DND-41 (cell line): Measurements from ENCODE around the gene ABLIM2.

Source experiments
- ATAC-seq: fragments of 200-7000 bp; cut with Tn5 transposase; 3 replicates; pipeline ENCODE4 v1.9.1; 2021; ENCODE audit warnings: low read depth; ENCODE audit not compliant: insufficient read depth
- DNase-seq: peaks from one replicate; pipeline ENCODE4 v3.0.0-alpha.2; 2020
- H2AFZ ChIP-seq: 2 replicates; pipeline ENCODE4 v1.6.0; 2012; ENCODE audit warnings: low read depth, low read length
- H3K27ac ChIP-seq: 2 replicates; pipeline ENCODE4 v1.5.1; 2012; ENCODE audit warnings: low read length, inconsistent platforms
- H3K27me3 ChIP-seq: fragments of 200-600 bp; sonication (generic); 2 replicates; pipeline ENCODE4 v1.6.0; 2012; ENCODE audit warnings: low read length, mild to moderate bottlenecking, inconsistent platforms; ENCODE audit not compliant: insufficient read depth, poor library complexity
- H3K36me3 ChIP-seq: 2 replicates; pipeline ENCODE4 v1.5.1; 2012; ENCODE audit warnings: low read length, inconsistent platforms; ENCODE audit not compliant: insufficient read depth
- H3K4me1 ChIP-seq: 2 replicates; pipeline ENCODE4 v1.5.1; 2012; ENCODE audit warnings: mild to moderate bottlenecking, low read length; ENCODE audit not compliant: insufficient read depth
- H3K4me2 ChIP-seq: 2 replicates; pipeline ENCODE4 v1.6.0; 2012; ENCODE audit warnings: mild to moderate bottlenecking, moderate library complexity, low read length, inconsistent platforms; ENCODE audit not compliant: insufficient read depth
- H3K4me3 ChIP-seq, 2 experiments: fragments of 200-600 bp in 1 of 2; shearing (Covaris generic) in 1 of 2; 2 replicates each; pipeline ENCODE4 v1.5.1; 2012 to 2016; ENCODE audit warnings: inconsistent platforms in 2 of 2, low read length in 2 of 2, mild to moderate bottlenecking in 2 of 2, low read depth in 1 of 2, moderate library complexity in 1 of 2
- H3K79me2 ChIP-seq: 2 replicates; pipeline ENCODE4 v1.6.0; 2012; ENCODE audit warnings: low read length, inconsistent platforms; ENCODE audit not compliant: insufficient read depth
- H3K9ac ChIP-seq: 2 replicates; pipeline ENCODE4 v1.6.0; 2012; ENCODE audit warnings: low read depth, mild to moderate bottlenecking, inconsistent platforms, low read length, moderate library complexity
- H3K9me3 ChIP-seq: 2 replicates; pipeline ENCODE4 v1.5.1; 2012; ENCODE audit warnings: low read length, moderate library complexity, mild to moderate bottlenecking, inconsistent platforms; ENCODE audit not compliant: insufficient read depth, severe bottlenecking
- H4K20me1 ChIP-seq: 2 replicates; pipeline ENCODE4 v1.6.0; 2012; ENCODE audit warnings: low read length; ENCODE audit not compliant: insufficient read depth
- EZH2 ChIP-seq: IDR thresholded peaks from 3 replicates; pipeline ENCODE4 v1.6.1; 2012; ENCODE audit warnings: borderline replicate concordance, low read depth, mild to moderate bottlenecking, moderate library complexity, low read length, inconsistent platforms; ENCODE audit not compliant: severe bottlenecking
- TF ChIP-seq, protein P1 (sequence below): IDR thresholded peaks from 2 replicates; pipeline ENCODE4 v1.5.1; 2012; ENCODE audit warnings: borderline replicate concordance, low read length, moderate library complexity, mild to moderate bottlenecking; ENCODE audit not compliant: poor library complexity, severe bottlenecking; ENCODE audit errors: extremely low read depth

Gene ABLIM2

DNA sequence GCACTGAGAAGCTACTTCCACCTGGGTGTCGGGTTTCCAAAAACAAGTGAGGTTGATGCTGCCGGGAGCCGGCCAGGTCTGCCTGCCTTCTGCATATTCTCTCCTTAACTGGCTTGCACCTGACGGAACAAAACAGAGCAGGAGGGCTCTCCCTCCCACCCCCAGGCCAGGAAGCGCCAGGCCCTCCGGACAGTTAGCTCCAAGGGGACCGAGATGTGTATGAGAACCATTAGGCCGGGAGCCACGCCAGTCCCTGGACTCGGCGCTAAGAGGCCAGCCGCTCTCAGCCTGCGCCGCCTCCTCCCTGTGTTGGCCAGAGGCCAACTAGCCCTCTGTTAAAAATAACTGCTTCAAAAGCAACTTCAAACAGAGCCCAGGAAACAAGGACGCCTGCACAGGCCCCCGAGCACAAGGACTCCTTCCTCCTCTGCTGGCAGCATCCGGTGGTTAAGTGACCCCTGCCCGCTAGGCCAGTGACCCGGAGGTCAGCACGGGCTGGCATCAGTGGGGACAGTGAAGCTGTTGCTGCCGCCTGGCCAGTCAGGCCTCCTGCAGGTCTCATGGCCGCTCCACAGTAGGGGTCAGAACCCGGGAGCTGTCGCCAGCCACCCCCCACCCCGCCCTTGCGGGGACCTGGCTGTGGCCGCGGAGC is 107.9 kb downstream of the ABLIM2 start:
- Histone ChIP-seq H3K79me2 (no peaks in the 10 kb centered on the region), H3K9me3 (peaks cover 7% of the 10 kb centered on the region), H3K27ac (no peak overlapping the region), H3K4me2 (no peak overlapping the region), H3K36me3 (no peaks in the 10 kb centered on the region), H4K20me1 (no peaks in the 10 kb centered on the region), H2AFZ (no peak overlapping the region), H3K4me1 (no peaks in the 10 kb centered on the region), H3K9ac (no peak overlapping the region), H3K4me3 (no peak overlapping the region), H3K27me3 (no peaks in the 10 kb centered on the region)
- no peak for DNase-seq
- ATAC-seq: no peak
- TF ChIP-seq, protein P1, sequence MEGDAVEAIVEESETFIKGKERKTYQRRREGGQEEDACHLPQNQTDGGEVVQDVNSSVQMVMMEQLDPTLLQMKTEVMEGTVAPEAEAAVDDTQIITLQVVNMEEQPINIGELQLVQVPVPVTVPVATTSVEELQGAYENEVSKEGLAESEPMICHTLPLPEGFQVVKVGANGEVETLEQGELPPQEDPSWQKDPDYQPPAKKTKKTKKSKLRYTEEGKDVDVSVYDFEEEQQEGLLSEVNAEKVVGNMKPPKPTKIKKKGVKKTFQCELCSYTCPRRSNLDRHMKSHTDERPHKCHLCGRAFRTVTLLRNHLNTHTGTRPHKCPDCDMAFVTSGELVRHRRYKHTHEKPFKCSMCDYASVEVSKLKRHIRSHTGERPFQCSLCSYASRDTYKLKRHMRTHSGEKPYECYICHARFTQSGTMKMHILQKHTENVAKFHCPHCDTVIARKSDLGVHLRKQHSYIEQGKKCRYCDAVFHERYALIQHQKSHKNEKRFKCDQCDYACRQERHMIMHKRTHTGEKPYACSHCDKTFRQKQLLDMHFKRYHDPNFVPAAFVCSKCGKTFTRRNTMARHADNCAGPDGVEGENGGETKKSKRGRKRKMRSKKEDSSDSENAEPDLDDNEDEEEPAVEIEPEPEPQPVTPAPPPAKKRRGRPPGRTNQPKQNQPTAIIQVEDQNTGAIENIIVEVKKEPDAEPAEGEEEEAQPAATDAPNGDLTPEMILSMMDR: no peak
- no peak for TF ChIP-seq EZH2

DNA sequence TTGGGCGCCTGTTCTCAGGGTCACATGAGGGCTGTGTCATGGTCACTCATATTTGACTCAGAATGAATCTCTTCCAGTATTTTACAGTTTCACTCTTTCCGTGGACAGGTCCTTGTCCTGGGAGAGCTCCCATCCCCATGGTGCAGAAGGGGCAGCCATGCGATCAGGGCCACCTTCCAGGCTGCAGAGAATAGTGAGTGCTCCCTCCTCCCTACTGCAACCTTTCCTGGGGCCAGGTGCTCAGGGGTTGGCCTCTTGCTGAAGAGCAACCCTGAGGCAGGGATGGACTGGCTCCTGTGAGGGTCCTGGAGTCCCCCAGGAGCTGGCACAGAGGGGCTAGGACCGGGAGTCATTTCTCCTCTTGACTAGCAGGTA is 108.4 kb downstream of the ABLIM2 start:
- Histone ChIP-seq H3K36me3 (no peaks in the 10 kb centered on the region), H3K4me2 (no peak overlapping the region), H2AFZ (no peak overlapping the region), H3K27ac (no peak overlapping the region), H3K4me1 (no peaks in the 10 kb centered on the region), H4K20me1 (no peaks in the 10 kb centered on the region), H3K27me3 (no peaks in the 10 kb centered on the region), H3K79me2 (no peaks in the 10 kb centered on the region), H3K9ac (no peak overlapping the region), H3K4me3 (no peak overlapping the region), H3K9me3 (peaks cover 7% of the 10 kb centered on the region)
- no peak for TF ChIP-seq EZH2
- TF ChIP-seq, protein P1: no peak
- no peak for DNase-seq
- no peak for ATAC-seq

DNA sequence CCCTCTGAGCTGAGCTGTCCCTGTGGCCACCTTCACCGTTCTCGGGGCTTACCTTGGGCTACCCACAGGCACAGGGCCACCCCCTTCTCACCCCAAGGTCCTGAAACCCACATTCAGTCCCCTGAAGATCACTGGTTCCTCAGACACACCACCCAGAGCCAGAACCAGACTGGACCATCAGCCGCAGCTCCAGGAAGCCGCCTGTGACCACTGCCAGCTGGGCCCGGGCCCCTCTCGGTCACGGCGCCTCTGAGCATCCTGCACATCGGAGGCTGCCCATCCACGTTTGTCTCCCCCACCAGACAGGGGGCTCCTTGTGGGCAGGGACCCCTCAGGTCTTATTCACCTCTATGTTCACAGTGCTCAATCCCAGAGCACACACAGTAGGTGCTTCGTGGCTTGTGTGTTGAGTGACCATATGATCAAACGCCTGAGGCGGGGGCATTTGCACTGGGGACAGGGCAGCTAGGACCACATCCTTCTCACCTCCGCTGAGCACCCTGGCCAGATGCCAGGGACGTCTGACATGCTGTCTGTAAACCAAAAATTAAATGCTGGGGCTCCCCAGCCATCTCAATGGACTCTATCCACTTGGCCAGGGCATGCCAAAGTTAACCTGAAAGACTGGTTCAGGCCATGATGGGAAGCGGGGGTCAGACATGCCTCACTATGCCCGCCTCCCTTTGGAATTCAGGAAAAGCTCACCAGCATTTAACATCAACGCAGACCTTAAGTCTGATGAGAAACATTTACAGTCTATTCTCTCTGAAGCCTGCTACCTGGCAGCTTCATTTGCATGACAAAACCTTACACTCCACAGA is 109.5 kb downstream of the ABLIM2 start:
- H4K20me1 ChIP-seq: no peaks in the 10 kb centered on the region
- H3K4me1 ChIP-seq: no peaks in the 10 kb centered on the region
- H3K4me2 ChIP-seq: no peak overlapping the region
- TF ChIP-seq, protein P1: no peak
- TF ChIP-seq EZH2: no peak
- no peak overlapping the region for H3K4me3 ChIP-seq
- no peak overlapping the region for H2AFZ ChIP-seq
- DNase-seq: no peak
- no peak overlapping the region for H3K27ac ChIP-seq
- H3K79me2 ChIP-seq: no peaks in the 10 kb centered on the region
- H3K36me3 ChIP-seq: no peaks in the 10 kb centered on the region
- no peaks in the 10 kb centered on the region for H3K9me3 ChIP-seq
- no peak for ATAC-seq
- no peaks in the 10 kb centered on the region for H3K27me3 ChIP-seq
- no peak overlapping the region for H3K9ac ChIP-seq
